NT2/D1 (cell line): ENCODE measurements around the gene VEPH1.

Source experiments
- YY1 ChIP-seq: IDR thresholded peaks from 2 replicates; pipeline ENCODE4 v1.6.1; 2011; ENCODE audit not compliant: insufficient read length, insufficient read depth
- ZNF274 ChIP-seq: IDR thresholded peaks from 2 replicates; pipeline ENCODE4 v1.6.1; 2011; ENCODE audit warnings: mild to moderate bottlenecking, low read depth, low read length

DNA sequence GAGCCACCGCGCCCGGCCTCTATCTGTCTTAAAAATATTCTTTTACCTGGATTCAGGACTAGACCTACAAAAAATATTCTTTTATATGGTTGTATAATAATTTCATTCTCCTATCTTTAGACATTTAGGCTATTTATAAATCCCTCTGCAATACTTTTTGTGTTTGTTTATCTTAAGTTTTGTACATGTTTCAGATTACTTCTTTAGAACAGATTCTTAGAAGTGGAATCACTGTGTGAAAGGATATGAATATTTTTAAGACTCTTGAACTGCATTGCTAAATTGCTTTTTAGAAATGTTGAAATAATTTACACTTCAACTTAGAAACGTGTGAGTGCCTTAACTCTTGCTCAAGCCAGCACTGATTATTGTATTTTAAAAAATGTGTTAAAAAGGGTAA, 197.8 kb downstream of the VEPH1 start:
- no peak for TF ChIP-seq YY1
- TF ChIP-seq ZNF274 = no peak
